GM21737 (cell line): ENCODE results near the gene EHBP1L1.

Experiments
- ATAC-seq: cut with Tn5 transposase; IDR thresholded peaks from one replicate; pipeline ENCODE4 v1.9.1; 2021; ENCODE audit warnings: mild to moderate bottlenecking, moderate library complexity; ENCODE audit not compliant: unreplicated experiment

EHBP1L1 gene

DNA sequence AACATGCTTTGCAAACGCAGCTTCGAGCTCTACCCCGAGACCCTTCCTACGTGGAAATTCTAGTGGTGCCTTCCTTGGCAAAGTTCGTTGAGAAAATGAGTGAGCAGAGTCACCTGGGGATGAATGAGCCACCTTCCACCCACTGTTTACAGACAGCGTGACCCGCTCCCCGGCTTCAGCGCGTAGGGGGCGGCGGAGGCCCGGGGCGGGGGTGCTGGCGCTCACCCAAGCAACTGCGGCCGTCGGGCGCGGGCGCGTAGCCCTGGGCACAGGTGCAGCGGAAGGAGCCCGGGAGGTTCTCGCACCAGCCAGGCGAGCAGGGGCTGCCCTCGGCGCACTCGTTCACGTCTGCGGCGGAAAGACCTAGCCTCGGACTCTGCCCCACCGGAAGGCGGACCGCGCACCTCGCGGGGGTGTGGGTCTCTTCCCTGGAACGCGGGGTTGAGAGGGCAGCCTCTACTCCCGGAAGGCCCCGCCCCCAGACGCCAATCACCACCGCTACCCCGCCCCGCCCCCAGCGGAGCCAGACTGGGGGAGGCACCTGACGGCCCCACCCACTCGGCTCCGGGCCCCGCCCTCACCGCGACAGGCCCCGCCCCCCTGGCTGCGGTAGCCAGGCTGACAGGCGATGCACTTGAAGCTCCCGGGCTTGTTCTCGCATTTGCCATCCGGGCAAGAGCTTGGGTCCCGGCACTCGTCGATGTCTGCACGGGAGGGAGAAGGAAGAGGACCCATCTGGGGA lies 29.5 kb upstream of the EHBP1L1 start:
- peak; percentile 57 for ATAC-seq

DNA sequence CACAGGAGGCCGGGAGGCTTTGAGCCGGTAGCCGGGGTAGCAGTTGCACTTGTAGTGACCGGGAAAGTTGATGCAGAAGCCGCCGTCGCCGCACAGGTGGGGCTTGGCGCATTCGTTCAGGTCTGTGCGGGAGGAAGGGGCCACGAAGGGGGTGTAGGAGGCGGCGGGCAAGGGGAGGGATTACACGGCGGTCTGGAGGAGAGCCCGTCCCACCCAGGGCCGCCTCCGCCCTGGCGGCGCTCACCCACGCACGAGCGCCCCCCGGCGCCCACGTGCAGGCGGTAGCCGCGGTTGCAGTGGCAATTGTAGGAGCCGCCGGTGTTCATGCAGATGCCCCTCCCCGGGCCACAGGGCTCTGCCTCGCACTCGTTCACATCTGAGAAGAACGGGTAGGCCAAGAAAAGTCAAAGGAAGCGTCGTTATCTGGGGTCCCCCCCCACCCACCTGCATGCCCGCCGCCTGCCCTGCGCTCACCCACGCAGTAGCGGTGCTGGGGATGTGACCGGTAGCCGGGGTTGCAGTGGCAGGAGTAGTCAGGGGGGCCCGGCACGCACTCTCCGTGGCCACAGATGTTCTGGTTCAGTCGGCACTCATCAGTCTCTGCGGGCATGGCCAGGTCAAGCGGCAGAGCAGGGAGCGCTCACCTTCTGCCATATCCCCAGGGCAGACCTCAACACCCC lies 28.3 kb upstream of the EHBP1L1 start:
- ATAC-seq = no peak

DNA sequence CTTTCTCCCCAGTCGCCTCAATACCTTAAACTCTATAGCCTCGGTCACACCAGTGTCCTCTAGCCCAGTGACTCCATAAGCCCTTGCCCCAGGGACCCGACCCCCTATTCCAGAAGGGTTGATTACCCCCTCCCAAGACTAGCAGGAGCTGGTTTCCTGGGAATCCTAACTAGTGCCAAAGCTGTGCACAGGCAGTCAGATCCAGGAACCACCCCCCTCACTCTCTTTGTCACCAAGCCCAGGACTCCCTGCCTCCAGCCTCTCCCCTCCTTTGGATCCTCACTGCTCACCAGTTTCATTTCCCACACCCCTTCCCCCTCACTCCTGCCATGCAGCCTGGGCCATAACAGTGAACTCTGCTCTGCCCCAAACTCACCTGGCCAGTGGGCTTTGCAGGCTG lies 27.5 kb upstream of the EHBP1L1 start:
- no peak for ATAC-seq

- ATAC-seq = no peak
These were observed 26.8 kb upstream of the EHBP1L1 start for GRCh38 chr11:65549096-65549495.

- ATAC-seq = peak; percentile 49
These were observed 24.1 kb upstream of the EHBP1L1 start for GRCh38 chr11:65551572-65552387.

- ATAC-seq = no peak
These were observed 23.4 kb upstream of the EHBP1L1 start for GRCh38 chr11:65552388-65552951.

DNA sequence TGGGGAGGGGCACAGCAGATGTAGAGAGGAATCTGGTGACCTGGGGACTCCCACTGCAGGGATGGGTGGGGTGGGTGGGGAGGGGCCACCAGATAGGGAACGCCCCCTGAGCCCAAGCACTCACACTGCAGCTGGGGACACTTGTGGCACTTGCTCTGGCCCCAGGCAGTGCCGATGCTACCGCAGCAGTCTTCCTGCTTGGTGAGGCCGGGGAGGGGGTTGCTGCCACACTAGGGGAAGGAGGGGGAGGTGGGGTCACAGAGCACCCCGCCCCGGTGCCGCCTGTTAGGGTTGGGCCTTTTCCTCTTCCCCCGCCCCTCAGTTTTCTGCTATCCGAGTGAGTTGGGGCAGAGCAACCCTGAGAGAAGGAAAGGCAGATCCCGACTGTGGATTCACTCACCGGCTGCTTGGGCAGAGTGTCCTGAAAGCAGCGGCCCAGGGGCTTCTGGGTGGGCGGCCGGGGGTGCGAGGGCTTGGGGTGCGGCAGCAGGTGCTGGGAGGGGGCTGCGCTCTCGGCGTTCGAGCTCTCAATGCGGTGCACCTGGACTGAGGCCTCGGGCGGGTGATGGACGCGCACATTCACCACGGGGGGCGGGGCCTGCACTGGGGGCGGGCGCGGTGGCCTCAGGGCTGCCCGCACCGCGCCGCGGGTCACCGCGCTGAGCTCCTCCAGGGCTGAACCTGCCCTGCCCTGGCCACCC lies 22.4 kb upstream of the EHBP1L1 start:
- no peak for ATAC-seq

DNA sequence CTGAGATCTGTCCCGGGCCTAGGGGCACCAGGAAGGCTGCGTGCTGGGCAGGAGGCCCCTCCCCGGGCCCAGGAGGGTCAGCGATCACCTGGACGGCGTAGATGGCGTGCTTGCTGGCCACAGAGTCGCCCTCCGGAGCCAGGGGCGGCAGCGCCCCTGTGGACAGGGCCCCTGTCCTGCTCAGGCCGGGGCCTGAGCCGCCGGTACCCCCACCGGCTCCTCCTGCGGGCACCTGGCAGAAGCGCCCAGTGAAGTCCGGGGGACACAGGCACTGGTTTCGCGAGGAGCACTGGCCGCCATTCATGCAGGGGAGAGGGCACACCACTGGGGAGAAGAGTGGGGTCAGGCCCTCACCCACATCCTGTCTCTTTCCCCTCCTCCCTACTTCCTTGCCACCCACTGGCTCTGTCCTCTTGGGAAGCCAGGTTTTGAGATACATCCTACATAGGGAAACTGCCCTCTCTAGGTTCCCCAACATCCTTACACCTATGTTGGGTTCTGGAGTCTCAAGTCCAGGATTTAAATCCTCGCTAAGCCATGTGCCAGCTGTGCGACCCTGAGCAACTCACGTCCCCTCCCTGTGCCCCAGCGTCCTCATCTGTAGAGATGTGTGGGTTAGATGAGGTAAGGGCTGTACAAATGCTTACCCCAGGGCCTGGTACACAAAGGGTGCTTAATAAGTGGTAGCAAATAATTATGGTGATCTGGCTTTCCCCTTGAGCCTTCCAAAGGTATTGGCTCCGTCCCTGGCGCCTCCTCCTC lies 21.6 kb upstream of the EHBP1L1 start:
- no peak for ATAC-seq

DNA sequence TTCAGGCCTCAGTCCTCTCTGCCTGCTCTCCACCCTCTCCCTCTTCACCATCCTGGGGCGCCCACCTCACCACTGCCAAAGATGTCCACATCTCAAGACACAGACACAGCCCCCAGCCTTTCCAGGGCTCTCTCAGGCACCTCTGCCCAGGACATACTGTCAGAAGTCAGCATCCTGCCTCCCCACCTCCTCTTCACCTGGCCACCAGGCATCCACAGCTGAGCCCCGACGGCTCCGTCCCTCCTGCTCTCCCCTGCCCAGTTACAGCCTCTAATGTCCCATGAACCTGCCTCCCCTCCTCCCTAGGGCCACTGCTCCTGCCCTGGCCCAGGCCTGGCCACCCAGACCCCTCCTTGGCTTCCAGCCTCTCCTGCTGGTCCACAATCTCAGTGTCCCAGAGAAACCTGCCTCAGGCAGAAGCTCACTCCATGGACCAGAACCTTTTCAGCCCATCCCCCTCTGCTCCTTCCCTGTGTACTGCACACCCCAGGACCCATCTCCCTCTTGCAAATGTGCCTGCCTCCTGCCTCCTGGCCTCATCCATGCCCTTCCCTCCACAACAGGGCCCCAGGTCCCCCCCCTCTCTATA lies 20.9 kb upstream of the EHBP1L1 start:
- ATAC-seq = no peak

GRCh38 chr11:65555693-65556231 lies 20.1 kb upstream of the EHBP1L1 start:
- ATAC-seq = no peak

DNA sequence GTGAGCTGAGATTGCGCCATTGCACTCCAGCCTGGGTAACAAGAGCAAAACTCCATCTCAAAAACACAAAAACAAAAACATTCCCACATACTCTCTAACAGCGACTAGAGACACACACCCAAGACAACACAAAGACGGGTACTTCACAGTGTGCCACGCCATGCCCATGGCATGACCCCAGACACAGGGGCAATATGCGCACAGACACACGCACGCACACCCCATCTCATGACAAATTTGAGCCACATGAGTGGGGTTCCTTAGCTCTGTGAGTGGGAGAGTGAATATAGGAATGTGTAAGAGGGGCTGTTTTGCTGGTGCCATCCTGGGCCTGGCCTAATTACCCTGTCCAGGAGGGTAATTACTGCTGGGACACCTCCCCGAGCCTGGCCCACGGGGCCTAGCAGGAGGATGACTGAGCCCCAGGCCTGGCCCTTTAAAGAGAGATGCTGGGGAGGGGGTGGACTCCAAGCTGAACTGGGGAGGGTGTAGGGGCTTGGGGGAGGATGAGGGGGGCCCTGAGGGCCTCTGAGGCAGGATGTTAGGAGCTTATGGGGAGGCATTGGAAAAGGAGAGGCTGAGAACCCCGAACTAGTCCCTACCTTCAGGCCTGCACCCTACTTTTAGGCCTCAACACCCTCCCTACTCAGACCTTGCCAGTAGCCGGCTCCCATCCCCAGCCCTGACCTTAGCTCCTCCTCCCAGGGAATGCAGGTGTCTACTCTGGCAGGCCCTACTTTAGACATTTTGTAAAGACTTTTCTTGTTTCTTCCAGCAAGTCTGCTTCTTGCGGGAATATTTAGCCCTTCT lies 19.2 kb upstream of the EHBP1L1 start:
- ATAC-seq = no peak

DNA sequence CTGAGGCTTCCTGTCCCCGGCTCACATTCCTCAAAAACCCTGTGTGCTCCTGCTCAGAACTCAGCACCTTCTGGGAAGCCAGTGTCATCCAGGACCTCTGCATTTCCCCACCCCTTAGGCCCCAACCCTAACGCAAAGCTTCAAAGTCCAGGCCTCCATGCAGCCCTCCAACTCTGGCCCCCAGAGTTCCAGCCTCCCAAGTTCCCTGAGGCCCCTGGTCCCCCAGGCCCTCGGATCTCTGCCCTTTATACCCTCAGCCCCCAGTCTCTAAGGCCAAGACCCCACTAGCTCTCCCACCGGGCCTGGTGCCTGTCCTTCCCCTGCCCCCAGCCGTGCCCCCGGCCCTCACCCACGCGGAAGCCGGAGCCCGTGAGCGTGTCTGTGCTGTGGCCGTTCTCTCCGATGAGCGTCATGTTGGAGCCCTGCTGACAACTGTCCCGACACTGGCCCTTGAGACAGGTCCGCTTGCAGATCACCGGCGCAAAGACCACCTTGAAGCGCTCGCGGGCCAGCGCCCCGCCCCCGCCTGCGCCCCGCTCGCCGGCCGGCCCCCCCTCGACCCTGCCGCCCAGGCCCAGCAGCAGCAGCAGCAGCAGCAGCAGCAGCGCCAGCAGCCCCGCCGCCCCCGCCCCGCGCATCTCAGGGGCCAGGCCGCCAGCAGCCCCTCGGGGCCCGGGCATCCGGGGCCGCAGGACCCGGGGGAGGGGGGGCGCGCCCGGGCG lies 18.4 kb upstream of the EHBP1L1 start:
- ATAC-seq = no peak

- no peak for ATAC-seq
These were observed 17.6 kb upstream of the EHBP1L1 start, which contains the start of gene LTBP3 for GRCh38 chr11:65558002-65558929. Gene LTBP3 (minus strand): TSS chr11:65558359. CDS start chr11:65557959, 400 bp downstream.

DNA sequence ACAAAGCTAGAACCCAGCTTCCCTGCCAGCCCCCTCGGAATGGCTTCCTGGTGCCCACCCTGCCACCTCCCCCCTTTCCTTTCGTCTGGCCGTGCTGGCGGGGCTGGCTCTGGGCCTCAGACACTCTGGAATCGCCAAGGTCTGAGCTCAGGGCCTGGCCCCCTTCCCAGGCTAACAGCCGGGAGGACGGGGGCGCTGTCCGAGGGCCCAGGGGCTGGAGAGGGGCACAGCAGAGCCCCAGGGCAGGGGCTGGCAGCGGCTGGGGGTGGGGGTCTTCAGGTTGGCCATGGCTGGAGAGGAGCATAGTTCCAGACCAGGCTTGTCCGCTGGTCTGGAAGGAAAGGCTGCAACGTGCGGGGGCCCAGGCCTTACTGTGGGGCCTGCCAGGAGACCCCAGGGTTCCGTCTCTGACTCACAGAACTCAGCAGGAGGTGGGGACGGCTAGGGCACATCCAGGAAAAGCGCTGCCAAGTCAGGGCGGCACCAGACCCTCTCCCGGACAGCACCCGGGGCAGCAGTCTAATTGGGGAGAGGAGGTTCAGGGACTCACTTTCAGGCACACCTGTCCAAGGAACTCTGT lies 16.8 kb upstream of the EHBP1L1 start:
- no peak for ATAC-seq

DNA sequence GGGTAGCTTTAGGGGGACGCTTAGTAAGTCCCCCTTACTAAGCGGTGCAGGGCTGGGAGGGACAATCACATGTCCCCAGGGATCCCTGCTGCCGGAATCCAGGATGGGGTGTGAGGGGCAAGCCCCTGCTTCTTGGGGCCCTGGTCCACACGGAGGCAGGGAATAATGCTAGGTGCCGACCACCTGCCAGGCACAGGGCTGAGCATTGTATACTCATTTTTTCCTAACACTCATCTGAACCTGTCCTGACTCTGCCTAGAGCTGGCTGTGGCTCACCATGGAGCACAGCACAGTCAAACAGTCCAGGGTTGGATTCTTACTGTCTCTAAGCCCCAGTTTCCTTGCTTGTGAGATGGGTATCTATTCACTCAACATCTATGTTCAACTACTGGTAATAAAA lies 16.3 kb upstream of the EHBP1L1 start:
- ATAC-seq = no peak

- ATAC-seq = no peak
These were observed 15.8 kb upstream of the EHBP1L1 start for GRCh38 chr11:65559951-65560537.
